ENCODE data around the gene MORF4L1.
A peak's percentile ranks its signal among the peaks of the same experiment; 100 is the strongest.

- TF ChIP-seq CTCF (IDR thresholded peaks at IDR 0.05; ENCODE audit: poor library complexity, severe bottlenecking) (peak; percentile 55), POLR2AphosphoS5 (IDR thresholded peaks at IDR 0.05) (peak; percentile 16), MXI1 (conservative IDR thresholded peaks at IDR 0.05; ENCODE audit: poor library complexity, severe bottlenecking) (peak; percentile 27), EZH2 (IDR thresholded peaks at IDR 0.05; ENCODE audit: borderline replicate concordance, insufficient read depth, low read length, poor library complexity, severe bottlenecking) (no peak)
Measured at GRCh38 chr15:78873793-78874765, 1.4 kb downstream of the MORF4L1 start.
